Mesodermal cell (in vitro differentiated cells): Measurements from ENCODE around the gene EEF1A1.
"Not testable (repeated sequence)": the region's sequence is repeated elsewhere in the genome, so short reads cannot be mapped to it uniquely, and the experiment has no call there.

ENCODE experiments used
- H3K27ac ChIP-seq: 2 replicates; pipeline ENCODE4 v1.7.0; 2013; ENCODE audit warnings: mild to moderate bottlenecking, low read depth, low read length, moderate library complexity; ENCODE audit not compliant: severe bottlenecking
- H3K36me3 ChIP-seq: 2 replicates; pipeline ENCODE4 v1.7.1; 2013; ENCODE audit warnings: mild to moderate bottlenecking, low read length, moderate library complexity; ENCODE audit not compliant: control insufficient read depth, insufficient read depth
- H3K4me1 ChIP-seq: one replicate; pipeline ENCODE4 v1.7.1; 2013; ENCODE audit warnings: mild to moderate bottlenecking, low read length; ENCODE audit not compliant: insufficient read depth, control insufficient read depth, poor library complexity, severe bottlenecking
- H3K4me3 ChIP-seq: 2 replicates; pipeline ENCODE4 v1.7.0; 2013; ENCODE audit warnings: low read length, control low read depth, mild to moderate bottlenecking; ENCODE audit not compliant: insufficient read depth, poor library complexity, severe bottlenecking; ENCODE audit errors: extremely low read depth
- H3K9me3 ChIP-seq: 2 replicates; pipeline ENCODE4 v1.7.1; 2013; ENCODE audit warnings: mild to moderate bottlenecking, low read length, moderate library complexity; ENCODE audit not compliant: control insufficient read depth
- WGBS, 2 experiments: methylation state at CpG; one replicate each; pipeline ENCODE4 v1.1.5; 2013; ENCODE audit warnings: missing lambda C conversion rate in 2 of 2; ENCODE audit not compliant: insufficient coverage in 2 of 2; 5-methylcytosine and 5-hydroxymethylcytosine counted together

Gene EEF1A1

GRCh38 chr6:73558624-73559398 lies 38.0 kb upstream of the EEF1A1 start:
- no peak overlapping the region for H3K27ac ChIP-seq
- WGBS, 2 experiments = 57 to 73% methylated on average over 2 of the region's 4 CpGs
- no peaks in the 10 kb centered on the region for H3K36me3 ChIP-seq
- H3K9me3 ChIP-seq = no peaks in the 10 kb centered on the region
- H3K4me1 ChIP-seq = peaks cover 5% of the 10 kb centered on the region
- H3K4me3 ChIP-seq = no peak overlapping the region

- Histone ChIP-seq H3K4me3 (no peak overlapping the region), H3K9me3 (no peaks in the 10 kb centered on the region), H3K36me3 (no peaks in the 10 kb centered on the region), H3K27ac (peak overlapping the region; percentile 29), H3K4me1 (peaks cover 5% of the 10 kb centered on the region)
- whole genome bisulfite sequencing, 2 experiments = 89% methylated on average over 1 of the region's 1 CpG; no CpG with 5 or more reads in 1 of the 2 experiments
These were observed 36.0 kb upstream of the EEF1A1 start for GRCh38 chr6:73556836-73557235.

GRCh38 chr6:73555380-73555949 lies 34.6 kb upstream of the EEF1A1 start:
- not testable (repeated sequence) for H3K4me3 ChIP-seq, H3K36me3 ChIP-seq, H3K27ac ChIP-seq, H3K4me1 ChIP-seq, H3K9me3 ChIP-seq
- 100% methylated on average over 2 to 4 of the region's 11 CpGs for WGBS, 2 experiments

GRCh38 chr6:73551115-73551514 lies 30.3 kb upstream of the EEF1A1 start:
- H3K9me3 ChIP-seq, H3K27ac ChIP-seq, H3K4me3 ChIP-seq, H3K4me1 ChIP-seq, H3K36me3 ChIP-seq: not testable (repeated sequence)
- WGBS, 2 experiments = 71 to 92% methylated on average over 1 to 2 of the region's 4 CpGs

- H3K4me1 ChIP-seq = no peaks in the 10 kb centered on the region
- H3K4me3 ChIP-seq = no peak overlapping the region
- H3K36me3 ChIP-seq = no peaks in the 10 kb centered on the region
- H3K9me3 ChIP-seq = no peaks in the 10 kb centered on the region
- 91 to 99% methylated on average over 6 to 7 of the region's 12 CpGs for WGBS, 2 experiments
- no peak overlapping the region for H3K27ac ChIP-seq
These were observed 27.9 kb upstream of the EEF1A1 start for GRCh38 chr6:73548458-73549446.

- H3K27ac ChIP-seq = no peak overlapping the region
- H3K4me3 ChIP-seq = no peak overlapping the region
- no peaks in the 10 kb centered on the region for H3K36me3 ChIP-seq
- no peaks in the 10 kb centered on the region for H3K4me1 ChIP-seq
- H3K9me3 ChIP-seq = no peaks in the 10 kb centered on the region
- no CpG with 5 or more reads among the region's 1 CpG for WGBS, 2 experiments
These were observed 26.2 kb upstream of the EEF1A1 start for GRCh38 chr6:73547036-73547435.

- Histone ChIP-seq H3K9me3 (no peaks in the 10 kb centered on the region), H3K36me3 (no peaks in the 10 kb centered on the region), H3K4me3 (no peak overlapping the region), H3K4me1 (no peaks in the 10 kb centered on the region), H3K27ac (no peak overlapping the region)
- WGBS, 2 experiments = 92 to 93% methylated on average over 3 to 4 of the region's 5 CpGs
These were observed 22.1 kb upstream of the EEF1A1 start for GRCh38 chr6:73542891-73543290.

- H3K36me3 ChIP-seq, H3K9me3 ChIP-seq, H3K4me1 ChIP-seq, H3K4me3 ChIP-seq, H3K27ac ChIP-seq: not testable (repeated sequence)
- 94 to 100% methylated on average over 2 to 3 of the region's 3 CpGs for WGBS, 2 experiments
These were observed 21.6 kb upstream of the EEF1A1 start for GRCh38 chr6:73542481-73542880.

- 95 to 97% methylated on average over 3 to 9 of the region's 10 CpGs for WGBS, 2 experiments
- H3K4me1 ChIP-seq = no peaks in the 10 kb centered on the region
- H3K9me3 ChIP-seq = no peaks in the 10 kb centered on the region
- no peak overlapping the region for H3K4me3 ChIP-seq
- H3K27ac ChIP-seq = no peak overlapping the region
- H3K36me3 ChIP-seq = no peaks in the 10 kb centered on the region
These were observed 17.4 kb upstream of the EEF1A1 start for GRCh38 chr6:73538116-73538779.

- 93 to 100% methylated on average over 1 to 3 of the region's 3 CpGs for WGBS, 2 experiments
- Histone ChIP-seq H3K9me3 (no peaks in the 10 kb centered on the region), H3K27ac (no peak overlapping the region), H3K4me1 (no peaks in the 10 kb centered on the region), H3K4me3 (no peak overlapping the region), H3K36me3 (no peaks in the 10 kb centered on the region)
These were observed 16.8 kb upstream of the EEF1A1 start for GRCh38 chr6:73537677-73538076.
